Embryonic facial prominence (tissue), 1 donor: ENCODE data around the gene PITPNC1.
"Not testable (repeated sequence)": the region's sequence is repeated elsewhere in the genome, so short reads cannot be mapped to it uniquely, and the experiment has no call there.

Experiments used
- DNase-seq: peaks from one replicate; pipeline ENCODE4 v3.0.0-alpha.2; 2016; ENCODE audit errors: extremely low spot score

The PITPNC1 gene

DNA sequence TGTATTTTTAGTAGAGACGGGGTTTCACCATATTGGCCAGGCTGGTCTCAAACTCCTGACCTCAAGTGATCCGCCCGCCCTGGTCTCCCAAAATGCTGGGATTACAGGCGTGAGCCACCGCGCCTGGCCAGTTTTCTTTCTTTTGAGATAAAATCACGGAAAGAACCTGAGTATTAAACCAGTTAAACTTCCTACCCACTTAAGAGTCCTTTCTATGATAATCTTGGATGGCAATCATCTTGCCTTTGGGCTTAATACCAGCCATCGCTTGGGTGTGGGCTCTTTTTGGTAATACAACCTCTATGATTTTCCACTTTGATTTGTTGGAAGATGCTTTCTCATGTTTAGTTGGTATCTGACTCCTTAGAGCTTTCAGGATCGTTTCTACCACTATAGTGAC lies 24.0 kb downstream of the PITPNC1 start:
- DNase-seq = no peak

- DNase-seq = no peak
Measured at GRCh38 chr17:67401598-67402504, 24.8 kb downstream of the PITPNC1 start.

DNA sequence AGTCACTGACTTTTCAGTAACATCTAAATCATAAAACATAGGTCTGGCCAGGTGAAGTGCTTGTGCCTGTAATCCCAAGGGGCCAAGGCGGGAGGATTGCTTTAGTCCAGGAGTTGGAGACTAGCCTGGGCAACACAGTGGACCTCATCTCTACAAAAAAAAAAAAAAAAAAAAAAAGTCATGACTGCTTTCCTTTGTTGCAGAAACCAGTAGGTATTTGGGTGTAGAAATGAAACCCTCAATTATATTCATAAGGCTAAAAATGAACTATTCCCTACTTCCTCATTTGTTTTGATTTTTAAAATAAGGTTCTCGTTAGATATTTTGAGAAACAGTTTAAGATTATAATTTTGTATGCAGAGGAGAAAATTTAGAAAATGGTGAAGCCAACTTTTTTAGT lies 26.0 kb downstream of the PITPNC1 start:
- DNase-seq = no peak

DNA sequence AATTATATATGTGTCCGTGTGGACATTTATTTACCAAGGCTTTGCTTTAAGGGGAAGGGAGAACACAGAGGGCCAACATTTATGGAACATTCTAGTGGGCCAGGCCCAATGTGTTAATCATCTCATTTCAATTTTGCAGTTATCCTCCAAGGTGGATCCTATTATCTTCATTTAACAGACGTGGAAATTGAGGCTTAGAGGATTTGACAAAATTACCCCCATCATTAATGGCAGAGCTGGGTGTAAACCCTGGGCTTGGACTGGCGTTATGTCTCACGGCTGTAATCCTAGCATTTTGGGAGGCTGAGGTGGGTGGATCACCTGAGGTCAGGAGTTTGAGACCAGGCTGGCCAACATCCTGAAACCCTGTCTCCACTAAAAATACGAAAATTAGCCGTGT lies 26.4 kb downstream of the PITPNC1 start:
- no peak for DNase-seq

GRCh38 chr17:67408455-67408830 lies 31.4 kb downstream of the PITPNC1 start:
- DNase-seq = not testable (repeated sequence)

GRCh38 chr17:67411397-67411796 lies 34.3 kb downstream of the PITPNC1 start:
- no peak for DNase-seq

DNA sequence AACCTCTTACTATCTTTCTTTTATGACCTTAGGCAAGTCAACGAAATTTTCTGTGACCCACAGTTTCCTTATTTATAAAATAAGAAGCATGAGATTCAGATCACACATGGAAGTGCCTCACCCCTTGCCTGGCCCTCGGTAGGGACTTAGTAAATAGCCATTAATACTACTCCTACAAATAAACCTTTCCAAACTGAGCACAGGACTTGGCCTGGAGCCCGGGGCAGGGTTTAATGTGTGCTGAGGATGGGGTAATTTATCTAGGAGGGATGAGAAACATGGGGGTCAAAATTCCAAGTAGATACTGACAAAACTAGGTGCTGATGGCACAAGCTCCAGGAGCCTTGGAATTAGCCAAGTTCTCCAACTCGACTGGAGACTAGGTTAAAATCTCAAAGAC lies 35.0 kb downstream of the PITPNC1 start:
- no peak for DNase-seq

DNA sequence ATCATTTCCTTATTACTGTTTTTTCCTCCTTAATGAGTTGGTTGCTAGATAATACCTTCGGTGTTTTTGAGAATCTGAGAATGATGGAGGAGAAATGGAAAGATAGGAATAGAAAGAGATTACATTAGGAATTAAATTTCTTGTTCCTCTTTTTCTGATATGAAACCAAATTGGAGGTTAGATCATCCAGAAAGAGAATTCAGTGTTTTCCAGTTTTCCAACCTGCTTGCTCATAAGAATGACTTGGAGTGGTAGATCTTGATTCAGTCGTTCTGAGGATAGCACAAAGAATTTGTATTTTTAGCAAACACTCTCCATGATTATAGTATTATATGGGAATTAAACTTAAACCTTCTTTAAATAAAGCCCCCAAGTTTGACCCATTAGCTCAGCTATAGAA lies 35.9 kb downstream of the PITPNC1 start:
- no peak for DNase-seq

DNA sequence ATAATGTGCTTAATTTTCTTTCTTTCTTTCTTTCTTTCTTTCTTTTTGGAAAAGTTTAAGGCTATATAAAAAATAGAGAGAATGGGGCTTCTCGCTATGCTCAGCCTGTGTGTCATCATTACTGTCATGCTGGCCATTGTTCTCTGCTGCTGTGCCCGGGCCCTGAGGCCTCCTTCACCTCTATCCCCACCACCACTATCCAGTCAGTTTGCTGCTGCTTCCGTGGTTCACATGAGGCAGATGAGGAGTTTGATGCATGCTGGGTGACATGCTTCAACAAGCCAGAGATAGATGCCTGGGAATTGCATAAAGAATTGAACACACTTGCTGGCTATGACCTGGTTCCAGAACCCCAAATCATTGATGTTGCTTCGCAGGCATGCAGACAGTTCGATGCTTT lies 36.3 kb downstream of the PITPNC1 start:
- DNase-seq = no peak

- no peak for DNase-seq
Measured at GRCh38 chr17:67414130-67414529, 37.0 kb downstream of the PITPNC1 start.

GRCh38 chr17:67414559-67414958 lies 37.5 kb downstream of the PITPNC1 start:
- no peak for DNase-seq

DNA sequence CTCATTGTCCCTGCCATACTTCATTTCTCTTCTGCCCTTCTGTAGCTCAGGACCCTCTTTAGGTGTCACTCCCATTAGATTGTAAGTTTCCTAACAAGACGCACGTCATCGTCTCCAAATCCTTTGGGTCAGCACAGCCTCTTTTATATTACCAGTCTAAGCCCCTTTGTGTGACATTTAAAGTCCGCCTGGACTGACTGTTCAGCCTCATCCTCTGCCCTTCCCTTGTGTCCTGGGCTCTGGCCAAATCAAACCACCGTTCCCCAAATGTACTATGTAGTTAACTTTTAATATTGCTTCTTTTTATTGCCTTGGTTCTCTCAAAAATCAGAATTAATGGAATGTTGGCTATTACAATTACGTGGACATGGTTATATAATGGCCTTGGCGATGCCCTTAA lies 38.2 kb downstream of the PITPNC1 start:
- no peak for DNase-seq

GRCh38 chr17:67417507-67417906 lies 40.4 kb downstream of the PITPNC1 start:
- no peak for DNase-seq

- no peak for DNase-seq
Measured at GRCh38 chr17:67420994-67421393, 43.9 kb downstream of the PITPNC1 start.

- no peak for DNase-seq
Measured at GRCh38 chr17:67421869-67422273, 44.8 kb downstream of the PITPNC1 start.

DNA sequence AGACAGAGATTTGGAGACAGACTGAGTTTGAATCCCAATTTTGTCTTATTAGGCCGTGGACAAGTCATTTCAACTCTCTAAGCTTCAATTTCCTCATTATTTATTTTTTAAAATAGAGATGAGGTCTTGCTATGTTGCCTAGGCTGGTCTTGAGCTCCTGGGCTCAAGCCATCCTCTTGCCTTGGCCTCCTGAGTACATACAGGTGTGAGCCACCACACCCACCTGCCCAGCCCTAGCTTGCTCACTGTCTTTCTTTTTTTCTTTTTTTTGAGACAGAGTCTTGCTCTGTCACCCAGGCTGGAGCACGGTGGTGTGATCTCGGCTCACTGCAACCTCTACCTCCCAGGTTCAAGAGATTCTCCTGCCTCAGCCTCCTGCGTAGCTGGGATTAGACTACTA lies 45.2 kb downstream of the PITPNC1 start:
- DNase-seq = not testable (repeated sequence)

- no peak for DNase-seq
Measured at GRCh38 chr17:67422897-67423296, 45.8 kb downstream of the PITPNC1 start.

DNA sequence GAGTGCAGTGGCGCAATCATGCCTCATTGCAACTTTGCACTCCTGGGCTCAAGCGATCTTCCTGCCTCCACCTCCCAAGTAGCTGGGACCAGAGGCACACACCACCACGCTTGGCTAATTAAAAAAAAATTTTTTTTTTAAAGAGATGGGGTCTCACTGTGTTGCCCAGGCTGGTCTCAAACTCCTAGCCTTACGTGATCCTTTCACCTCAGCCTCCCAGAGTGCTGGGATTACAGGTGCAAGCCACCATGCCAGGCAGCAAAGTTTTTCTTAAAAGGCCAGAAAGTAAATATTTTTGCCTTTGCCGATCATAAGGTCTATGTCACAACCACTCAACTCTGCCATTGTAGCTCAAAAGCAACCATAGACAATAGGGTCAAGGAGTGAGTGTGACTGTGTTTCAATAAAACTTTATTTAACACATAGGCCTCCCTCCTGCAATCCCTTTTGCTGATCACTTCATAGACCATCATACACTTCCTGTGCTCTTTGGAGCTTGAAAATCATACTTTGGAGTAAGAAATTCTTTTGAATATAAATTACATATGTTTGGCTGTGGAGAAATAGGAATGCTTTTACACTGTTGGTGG lies 48.6 kb downstream of the PITPNC1 start:
- no peak for DNase-seq

DNA sequence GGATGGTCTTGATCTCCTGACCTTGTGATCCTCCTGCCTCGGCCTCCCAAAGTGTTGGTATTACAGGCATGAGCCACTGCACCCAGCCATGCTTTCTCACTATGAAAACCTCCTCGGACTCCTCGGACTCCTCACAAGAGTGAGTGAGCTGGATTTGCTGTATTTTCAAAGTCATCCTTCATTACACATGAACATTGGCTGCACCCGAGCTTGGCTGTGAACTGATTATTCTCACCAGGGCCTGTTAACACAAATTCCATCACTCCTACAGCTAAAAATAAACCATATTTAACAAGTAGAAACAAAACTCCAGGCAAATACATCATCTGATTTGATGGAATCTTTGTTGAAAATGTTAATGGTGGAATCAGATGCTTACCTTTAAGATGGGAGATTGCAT lies 50.3 kb downstream of the PITPNC1 start:
- DNase-seq = no peak

- not testable (repeated sequence) for DNase-seq
Measured at GRCh38 chr17:67430515-67430914, 53.4 kb downstream of the PITPNC1 start.

DNA sequence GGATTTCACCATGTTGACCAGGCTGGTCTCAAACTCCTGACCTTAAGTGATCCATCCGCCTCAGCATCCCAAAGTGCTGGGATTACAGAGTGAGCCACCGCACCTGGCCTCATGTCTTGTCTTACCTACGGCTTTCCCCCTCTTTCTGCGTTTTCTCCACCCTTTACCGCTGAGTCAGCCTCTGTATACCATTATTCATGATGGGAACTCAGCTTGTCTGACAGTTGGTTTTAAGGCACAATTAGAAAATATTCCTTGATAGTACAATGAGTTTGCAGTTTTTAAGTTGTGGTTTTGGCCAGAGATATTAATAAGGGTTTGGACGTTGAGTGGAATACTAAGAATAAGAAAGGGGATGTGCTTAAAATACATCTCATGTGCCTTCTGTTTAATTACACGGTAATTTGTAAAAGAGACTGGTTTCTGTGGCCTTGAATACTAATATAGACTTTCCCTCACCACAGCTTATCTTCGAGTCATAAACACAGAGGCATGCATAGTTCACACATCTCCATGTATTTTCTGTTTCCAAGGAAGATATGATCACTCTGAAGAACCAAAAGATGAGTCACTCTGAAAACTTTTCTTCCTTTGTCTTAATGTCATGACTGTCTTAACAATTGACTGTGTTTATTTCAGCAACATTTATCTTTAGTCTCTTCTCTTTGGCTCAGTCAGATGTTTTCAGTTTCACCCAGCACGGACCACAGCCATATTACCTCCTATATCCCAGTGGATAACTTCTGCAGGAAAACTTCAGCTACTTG lies 54.4 kb downstream of the PITPNC1 start:
- no peak for DNase-seq

DNA sequence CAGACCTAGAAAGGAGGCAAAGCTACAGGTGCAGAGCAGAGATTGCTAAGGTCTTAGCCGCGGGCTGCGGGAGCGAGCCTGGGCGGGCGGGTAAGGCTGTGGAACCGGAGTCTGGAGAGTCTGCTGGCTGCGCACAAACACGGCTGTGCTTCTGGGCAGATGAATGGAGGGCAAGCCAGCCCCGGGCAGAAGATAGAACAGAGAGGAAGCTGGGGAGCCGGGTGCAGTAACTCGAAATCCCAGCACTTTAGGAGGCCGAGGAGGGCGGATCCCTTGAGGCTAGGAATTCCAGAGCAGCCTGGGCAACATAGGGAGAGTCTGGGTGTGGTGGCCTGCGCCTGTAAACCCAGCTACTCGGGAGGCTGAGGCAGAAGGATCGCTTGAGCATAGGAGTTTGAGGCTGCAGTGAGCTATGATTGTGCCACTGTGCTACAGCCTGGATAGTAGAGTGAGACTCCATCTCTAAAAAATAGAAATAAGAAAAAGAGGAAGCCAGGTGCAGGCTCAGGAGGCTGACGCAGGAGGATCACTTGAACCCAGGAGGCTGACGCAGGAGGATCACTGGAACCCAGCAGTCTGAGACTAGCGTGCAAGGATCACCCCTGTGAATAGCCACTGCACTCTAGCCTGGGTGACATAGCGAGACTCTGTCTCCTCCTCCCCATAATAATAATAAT lies 56.3 kb downstream of the PITPNC1 start:
- DNase-seq = no peak
